Stimulated activated CD8-positive, alpha-beta memory T cell treated with anti-CD3 and anti-CD28 coated beads, Interleukin-4, amount 100 ng/mL, for 24 hours (primary cell): ENCODE measurements around the gene PDX1.

Source experiments
- DNase-seq: peaks from one replicate; pipeline ENCODE4 v3.0.0-alpha.2; 2020; ENCODE audit warnings: low read depth

PDX1 gene

DNA sequence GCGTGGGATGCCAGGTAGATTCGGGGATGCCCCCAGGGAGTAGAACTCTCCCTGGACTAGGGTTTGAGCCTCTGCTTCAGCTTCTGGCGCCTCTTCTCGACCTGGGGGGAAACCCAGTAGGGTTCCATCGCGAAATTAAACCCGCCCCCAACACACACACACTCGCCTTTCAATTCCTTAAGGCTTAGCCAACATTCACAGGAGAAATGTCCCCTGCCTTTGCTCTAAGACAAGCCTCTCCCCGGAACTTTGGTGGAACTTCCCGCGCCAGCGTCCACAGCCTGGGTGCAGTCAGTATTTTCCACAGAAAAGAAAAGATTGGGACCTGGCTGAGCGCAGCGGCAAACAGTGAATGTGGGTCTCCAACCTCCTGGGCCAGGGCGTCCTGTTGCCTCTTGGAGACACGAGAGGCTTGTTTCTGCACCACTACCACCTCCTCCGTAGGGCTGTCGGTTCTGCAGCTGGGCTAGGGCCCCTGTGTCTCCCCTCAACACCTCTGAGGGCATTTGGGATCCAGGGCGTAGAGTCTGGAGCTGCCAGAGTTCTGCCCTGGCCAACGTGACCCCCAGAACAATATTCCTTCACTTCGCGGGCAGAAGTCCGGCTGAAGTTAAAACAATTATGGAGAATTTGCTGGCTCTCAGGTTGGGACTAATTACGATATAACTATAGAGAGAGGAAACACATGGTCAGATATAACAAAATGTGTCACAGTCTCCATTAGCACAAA lies 3.2 kb downstream of the PDX1 start:
- no peak for DNase-seq

DNA sequence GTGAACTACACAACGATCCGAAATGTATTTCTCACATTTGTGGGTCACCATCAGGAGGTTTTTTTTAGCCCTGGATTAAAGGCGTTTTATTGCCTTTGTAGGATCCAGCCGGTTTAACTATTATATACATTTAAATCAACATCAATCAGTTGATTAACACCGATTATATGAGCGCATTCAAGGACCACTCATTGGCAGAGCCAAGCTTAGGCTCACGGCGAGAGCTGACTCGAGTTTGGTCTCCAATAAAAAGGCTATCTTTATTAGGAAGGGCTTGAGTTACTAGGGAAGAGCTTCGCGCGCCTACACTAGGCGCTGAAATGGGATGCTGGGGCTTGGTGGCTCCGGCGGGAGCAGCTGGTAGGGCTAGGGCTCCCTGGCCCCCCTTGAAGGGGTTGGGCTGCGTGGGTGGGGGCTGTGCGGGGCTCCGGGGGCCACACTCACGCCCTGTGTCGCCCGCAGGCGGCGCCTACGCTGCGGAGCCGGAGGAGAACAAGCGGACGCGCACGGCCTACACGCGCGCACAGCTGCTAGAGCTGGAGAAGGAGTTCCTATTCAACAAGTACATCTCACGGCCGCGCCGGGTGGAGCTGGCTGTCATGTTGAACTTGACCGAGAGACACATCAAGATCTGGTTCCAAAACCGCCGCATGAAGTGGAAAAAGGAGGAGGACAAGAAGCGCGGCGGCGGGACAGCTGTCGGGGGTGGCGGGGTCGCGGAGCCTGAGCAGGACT lies 4.2 kb downstream of the PDX1 start:
- DNase-seq, result no peak

DNA sequence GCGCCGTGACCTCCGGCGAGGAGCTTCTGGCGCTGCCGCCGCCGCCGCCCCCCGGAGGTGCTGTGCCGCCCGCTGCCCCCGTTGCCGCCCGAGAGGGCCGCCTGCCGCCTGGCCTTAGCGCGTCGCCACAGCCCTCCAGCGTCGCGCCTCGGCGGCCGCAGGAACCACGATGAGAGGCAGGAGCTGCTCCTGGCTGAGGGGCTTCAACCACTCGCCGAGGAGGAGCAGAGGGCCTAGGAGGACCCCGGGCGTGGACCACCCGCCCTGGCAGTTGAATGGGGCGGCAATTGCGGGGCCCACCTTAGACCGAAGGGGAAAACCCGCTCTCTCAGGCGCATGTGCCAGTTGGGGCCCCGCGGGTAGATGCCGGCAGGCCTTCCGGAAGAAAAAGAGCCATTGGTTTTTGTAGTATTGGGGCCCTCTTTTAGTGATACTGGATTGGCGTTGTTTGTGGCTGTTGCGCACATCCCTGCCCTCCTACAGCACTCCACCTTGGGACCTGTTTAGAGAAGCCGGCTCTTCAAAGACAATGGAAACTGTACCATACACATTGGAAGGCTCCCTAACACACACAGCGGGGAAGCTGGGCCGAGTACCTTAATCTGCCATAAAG lies 4.8 kb downstream of the PDX1 start:
- no peak for DNase-seq

DNA sequence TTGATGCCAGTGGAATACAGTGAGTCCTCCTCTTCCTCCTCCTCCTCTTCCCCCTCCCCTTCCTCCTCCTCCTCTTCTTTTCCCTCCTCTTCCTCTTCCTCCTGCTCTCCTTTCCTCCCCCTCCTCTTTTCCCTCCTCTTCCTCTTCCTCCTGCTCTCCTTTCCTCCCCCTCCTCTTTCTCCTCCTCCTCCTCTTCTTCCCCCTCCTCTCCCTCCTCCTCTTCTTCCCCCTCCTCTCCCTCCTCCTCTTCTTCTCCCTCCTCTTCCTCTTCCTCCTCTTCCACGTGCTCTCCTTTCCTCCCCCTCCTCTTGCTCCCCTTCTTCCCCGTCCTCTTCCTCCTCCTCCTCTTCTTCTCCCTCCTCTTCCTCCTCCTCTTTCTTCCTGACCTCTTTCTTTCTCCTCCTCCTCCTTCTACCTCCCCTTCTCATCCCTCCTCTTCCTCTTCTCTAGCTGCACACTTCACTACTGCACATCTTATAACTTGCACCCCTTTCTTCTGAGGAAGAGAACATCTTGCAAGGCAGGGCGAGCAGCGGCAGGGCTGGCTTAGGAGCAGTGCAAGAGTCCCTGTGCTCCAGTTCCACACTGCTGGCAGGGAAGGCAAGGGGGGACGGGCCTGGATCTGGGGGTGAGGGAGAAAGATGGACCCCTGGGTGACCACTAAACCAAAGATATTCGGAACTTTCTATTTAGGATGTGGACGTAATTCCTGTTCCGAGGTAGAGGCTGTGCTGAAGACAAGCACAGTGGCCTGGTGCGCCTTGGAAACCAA lies 5.6 kb downstream of the PDX1 start:
- DNase-seq, result no peak

DNA sequence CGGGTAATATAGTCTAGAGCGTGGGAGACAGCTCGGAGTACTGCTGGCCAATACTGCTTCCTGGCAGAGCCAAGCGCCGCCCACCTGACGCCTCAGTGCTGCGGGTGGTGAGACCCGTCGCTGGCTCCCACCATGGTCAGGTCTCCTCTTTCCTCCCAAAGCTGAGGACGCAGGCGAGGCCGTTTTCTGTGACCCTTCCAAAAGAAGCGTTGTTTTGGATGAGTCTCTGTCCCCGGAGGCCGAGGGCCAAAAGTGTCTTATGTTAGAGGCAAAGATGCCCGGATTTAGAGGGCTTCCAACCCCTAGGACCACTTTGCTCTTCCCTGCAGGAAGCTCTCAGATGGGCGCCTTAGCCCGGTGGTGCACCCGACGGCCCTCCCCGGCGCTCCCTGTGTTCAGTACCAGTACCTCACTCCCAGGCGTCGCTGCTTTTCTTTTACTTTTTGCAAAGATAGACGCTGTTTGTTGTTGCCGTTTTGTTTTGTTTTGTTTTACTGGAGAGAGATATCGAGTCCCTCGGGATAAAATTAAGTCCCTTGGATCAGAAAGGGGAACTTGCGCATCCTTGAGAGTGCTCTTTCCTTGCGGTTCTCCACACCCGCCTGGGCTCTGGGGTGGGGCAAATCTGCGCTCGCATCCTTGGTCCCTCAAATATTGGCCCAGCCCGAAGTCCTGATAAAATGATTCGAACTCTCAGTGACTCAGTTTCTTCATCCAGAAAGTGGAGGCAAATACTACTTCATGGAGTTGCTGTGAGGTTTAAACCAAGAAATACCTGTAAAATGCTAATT lies 7.0 kb downstream of the PDX1 start:
- no peak for DNase-seq

DNA sequence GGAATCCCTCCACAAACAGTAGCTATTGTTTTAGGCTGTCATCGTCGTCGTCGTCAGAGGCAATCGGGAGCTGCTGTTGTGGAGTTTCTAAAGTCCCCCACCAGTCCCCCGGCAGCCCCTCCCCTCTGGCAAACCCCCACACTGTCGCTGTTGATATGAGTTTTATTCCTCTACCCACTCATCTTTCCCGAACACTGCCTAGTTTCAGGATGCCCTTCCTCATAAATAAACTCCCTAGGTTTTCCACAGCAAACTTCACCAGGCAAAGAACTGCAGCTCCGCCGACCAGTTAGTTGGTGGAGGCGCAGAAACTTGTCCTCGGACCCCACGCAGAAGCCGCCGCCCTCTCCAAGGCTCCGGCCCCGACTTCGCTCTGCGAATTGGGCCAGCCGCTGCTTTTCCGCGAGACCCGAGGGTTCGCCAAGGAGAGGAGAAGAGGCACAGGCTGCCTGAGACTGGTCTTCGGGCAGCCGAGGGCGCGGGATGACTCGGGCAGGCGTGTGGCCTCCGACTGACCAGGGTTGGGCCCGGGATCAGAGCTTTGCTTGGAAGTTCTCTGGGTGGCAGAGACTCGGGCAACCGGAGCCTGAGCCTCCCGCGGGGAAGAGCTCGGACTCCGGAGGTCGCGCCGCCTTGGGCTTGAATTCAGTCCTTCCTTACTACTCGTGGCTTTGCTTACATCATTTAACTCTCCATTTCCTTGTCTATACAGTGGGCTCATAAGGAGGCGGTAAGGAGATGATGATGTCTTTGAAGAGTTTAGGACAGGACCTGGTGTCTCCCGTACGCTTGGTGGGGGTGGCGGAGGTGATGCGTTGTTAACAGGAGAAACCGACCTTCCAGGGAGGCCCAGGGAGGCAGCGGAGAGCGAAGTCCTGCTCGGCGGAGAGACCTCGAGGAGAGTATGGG lies 7.9 kb downstream of the PDX1 start:
- no peak for DNase-seq

DNA sequence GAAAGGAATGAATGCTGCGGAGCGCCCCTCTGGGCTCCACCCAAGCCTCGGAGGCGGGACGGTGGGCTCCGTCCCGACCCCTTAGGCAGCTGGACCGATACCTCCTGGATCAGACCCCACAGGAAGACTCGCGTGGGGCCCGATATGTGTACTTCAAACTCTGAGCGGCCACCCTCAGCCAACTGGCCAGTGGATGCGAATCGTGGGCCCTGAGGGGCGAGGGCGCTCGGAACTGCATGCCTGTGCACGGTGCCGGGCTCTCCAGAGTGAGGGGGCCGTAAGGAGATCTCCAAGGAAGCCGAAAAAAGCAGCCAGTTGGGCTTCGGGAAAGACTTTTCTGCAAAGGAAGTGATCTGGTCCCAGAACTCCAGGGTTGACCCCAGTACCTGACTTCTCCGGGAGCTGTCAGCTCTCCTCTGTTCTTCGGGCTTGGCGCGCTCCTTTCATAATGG lies 8.6 kb downstream of the PDX1 start:
- DNase-seq, result no peak

DNA sequence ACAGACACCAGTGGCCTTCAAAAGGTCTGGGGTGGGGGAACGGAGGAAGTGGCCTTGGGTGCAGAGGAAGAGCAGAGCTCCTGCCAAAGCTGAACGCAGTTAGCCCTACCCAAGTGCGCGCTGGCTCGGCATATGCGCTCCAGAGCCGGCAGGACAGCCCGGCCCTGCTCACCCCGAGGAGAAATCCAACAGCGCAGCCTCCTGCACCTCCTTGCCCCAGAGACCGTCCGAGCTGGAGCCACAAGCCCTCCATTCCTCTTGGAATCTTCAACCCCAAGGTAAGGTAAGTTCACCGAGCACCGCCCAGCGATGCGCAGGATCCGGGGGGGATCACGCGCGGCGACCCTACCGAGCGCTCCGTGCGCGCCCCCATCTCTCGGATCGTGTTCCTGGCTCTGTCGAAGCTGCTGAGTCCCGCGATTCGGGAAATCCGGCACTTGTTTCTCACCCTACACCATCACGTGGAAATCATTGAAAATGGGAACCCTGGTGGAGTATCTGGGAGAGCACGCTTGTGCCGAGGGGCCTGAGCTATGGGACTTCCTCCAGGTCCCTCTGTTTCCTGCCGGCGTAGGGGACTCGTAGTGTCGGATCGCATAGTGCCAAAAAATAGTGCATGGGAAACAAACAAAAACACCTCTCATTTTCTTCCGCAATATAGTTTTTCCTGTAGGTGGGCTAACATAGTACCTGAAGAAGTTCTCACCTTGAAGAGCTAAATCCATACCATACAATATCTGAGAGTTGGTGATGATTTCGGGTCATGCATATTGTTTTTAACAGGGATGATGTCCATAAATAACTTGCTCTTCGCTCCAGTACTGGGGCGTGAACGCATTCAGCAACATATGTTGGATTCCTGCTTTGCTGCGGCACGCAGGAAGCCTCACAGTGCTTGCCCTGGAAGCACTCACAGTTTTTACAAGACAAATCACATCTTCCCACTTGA lies 9.3 kb downstream of the PDX1 start:
- no peak for DNase-seq

DNA sequence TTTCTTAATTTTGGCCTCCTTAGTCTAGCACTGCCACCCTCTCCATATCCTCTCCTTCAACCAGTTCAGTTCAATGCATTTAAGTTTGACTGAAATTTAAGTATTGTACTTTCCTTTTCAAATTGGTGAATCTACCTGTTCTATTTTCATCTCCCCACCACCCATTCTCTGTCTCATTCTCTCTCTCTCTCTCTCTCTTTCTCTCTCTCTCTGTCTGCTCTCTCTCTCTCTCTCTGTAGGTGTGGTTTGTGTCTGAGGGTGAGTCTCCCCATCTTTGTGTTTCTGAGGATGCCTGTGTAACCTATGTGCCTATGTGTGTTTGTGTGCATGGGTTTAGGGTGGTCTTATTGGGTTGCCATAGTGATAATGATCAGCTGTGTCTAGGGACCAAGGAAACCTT lies 10.1 kb downstream of the PDX1 start:
- DNase-seq, result no peak

DNA sequence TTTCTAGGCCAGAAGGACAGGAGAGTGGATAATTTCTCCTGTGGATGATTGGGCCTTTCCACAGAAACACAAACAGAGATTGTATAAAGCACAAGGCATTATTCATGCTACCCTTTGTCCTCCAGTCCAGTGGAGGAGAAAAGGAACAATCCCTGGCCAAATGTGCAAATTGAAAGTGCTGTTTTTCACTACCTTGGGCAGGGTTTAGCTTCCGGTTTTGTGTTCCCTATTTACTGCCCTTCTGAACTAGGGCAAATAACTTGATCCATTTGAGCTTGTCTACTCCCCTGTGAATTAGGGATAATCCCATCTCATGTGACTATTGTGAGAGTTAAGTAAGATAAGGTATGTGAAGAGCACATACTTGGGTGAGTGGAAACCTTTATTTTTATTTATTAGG lies 13.3 kb downstream of the PDX1 start:
- DNase-seq, result no peak

DNA sequence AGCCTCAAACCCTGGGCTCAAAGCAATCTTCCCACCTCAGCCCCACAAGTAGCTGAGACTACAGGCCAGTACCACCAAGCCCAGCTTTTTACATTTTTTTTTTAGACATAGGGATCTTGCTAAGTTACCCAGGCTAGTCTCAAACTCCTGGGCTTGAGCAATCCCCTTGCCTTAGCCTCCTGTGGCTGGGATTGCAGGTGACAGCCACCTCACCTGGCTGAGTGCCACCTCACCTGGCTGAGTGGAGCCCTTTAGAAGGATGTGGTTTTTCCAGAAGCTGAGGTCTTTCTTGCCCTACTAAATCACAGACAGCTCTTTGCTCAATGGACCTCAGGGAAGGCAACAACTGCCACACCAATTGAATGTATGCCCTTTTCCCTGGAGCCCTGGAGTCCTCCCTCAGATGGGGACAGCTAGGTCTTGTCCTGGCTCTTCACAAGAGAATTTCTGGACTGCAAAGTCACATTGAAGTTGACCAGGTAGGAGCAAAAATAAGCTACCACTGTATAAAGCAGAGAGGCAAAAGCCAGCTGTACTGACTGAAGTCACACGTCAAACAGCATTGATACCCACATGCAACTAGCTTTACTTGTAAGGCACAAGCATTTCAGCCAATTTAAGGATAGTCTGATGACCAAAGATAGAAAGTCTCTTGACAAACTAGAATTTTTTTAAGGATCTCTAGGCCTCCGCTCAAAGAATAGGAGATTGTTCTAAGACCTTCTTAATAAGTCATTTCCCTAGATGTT lies 14.0 kb downstream of the PDX1 start:
- no peak for DNase-seq

DNA sequence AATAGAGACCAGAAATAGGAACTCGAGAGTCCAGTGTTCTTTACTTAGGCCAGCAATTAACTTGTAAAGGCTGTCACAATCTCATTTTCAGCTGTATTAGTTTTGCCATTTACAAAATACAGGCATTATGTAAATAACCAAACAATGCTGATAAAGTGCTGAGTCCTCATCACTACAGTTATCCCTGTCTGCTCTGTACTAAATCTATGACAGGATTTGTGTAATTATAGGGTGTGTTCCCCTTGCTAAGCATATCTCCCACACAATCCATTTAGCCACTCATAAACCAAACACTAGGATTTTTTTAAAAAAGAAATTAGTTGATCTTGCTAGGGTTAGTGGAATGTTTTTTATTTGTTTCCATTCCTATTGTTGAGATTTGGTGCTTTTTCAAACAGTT lies 23.2 kb downstream of the PDX1 start:
- no peak for DNase-seq

DNA sequence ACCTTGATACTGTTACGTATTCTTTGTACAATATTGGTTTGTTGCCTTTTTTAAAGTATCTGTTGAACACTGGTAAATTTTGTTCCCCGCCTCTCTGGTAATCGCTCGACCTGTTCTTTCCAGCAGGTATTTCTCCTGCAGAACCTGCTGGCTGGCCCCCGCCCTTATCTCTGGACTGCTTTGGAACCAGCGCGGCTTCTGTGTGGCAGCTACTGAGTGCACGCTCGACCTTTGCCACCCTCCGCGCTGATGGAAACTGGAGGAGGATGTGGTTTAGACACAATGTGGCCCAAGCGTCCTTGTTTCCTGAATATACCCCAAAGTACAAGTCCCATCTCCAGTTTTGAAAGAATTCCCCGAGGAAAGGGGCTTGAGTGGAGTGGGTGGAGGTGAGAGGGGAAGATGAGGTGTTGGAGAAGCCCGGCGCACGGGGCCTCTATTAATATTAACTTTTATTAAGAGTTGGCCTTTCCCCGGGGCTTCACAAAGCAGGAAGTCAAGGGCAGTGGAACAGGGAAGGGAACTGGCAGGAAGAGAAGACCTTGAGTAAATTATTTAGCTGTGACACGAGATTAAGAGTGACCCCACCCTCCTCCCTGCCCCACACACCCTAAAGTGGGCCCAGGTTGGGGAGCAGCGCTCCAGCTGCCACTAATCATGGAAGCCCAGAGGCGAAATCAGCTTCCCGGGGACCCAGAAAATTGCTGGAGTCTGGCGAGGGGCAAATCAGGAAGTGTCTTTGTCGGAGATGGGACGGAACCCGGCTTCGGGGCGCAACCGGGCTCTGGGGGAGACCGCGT lies 33.3 kb downstream of the PDX1 start:
- DNase-seq, result no peak

DNA sequence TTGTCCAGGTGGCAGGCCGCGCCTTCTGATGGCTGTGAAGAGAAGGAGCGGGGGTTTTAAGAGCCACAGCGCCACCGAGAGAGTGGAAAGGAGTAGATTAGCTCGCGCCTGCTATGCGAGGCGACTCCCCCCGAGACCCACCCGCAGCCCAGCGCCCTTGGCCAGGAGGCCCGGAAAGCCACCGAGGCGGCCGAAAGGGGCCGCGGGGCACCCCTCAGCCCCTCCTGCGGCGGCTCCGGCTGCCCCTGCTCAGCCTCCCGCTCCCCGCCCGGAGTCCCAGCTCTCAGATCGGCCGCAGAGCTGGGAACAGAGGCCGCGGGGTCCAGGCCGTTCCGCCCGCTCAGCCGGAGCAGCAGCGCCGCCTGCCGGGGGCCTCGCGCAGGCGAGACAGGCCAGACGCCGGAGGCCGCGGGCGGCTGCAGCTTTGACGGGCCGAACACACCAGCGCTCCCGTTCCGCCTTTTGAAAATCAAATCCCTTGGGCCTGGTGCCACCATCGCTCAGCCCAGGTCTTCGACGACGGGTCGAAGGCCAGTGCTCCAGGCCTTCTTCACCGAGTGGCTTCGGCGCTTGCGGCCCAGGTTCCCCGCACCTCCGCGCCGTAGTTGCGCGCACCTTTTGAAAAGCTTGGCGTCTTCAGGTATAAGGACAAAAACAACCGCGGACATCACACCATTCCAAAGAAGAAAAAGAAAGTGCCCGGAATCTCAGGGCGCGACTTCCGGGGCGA lies 34.0 kb downstream of the PDX1 start:
- DNase-seq, result peak; percentile 51

DNA sequence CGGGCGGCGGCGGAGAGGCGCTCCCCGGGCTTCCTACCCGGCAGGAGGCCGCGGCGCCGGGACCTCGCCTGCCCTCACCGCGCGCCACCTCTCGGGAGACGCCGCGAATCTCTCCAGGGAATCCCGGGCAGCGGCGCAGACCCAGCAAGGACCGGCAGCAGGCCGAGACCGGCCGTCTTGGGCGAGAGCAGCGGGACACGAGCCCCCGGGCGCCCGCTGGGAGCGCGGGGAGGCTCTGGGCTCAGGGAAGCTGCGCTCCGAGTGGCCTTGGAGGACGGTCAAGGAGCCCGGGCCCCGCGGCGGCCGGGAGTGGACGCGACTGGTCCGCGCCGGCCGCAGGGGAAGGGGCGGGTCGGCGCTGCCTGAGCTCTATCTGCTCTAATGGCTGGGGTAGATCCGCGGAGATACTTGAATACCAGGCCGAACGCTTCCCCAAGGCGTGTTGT lies 34.6 kb downstream of the PDX1 start:
- no peak for DNase-seq

DNA sequence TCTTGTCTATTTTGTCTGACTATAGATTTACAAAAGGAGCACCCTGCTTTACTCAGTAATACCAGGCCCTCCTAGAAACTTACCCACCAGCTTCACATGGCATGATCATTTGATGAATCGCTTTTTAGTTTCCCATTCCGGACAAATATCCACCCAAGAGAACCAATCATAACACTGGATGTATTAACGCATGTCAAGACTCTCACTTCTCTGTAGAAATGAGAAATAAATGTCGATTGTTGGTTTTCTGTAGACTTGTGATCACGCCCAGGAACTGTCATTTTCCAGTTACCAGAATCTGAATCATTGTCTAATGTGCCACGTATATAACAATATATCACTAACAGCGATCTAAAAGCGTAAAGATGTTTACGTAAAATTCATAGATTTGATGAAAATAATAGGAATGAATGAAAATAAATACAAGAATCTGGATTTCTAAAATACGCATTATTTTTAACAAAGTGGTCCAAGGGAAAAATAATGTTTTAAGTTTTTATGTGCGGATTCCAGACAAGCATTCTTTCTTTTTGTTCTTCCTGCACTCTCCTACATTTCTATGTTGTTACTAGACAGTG lies 35.3 kb downstream of the PDX1 start:
- no peak for DNase-seq
